Mucosa of gallbladder (tissue), 1 donor: ENCODE measurements around the gene TMEM258. TPM values are rescaled to one million over a fixed set of nuclear protein-coding genes. Genes with fewer than 3 reads are reported as not detected.
A peak's percentile ranks its signal among the peaks of the same experiment; 100 is the strongest.

ENCODE experiments used
- DNase-seq: peaks from one replicate; pipeline ENCODE4 v3.0.0-alpha.2; 2020; ENCODE audit warnings: low spot score
- total RNA-seq: library from RNA; stranded (reverse); gene quantifications from one replicate; pipeline ENCODE4 v1.2.1, GENCODE V29; 2021
- donor health status: DM: no; HTN: no; CAD: no.

The TMEM258 gene
- total RNA-seq, 1 donor from 2014 or later, result 116 TPM

GRCh38 chr11:61760946-61761345 is 31.5 kb downstream of the TMEM258 start:
- DNase-seq, result no peak

GRCh38 chr11:61757213-61757862 is 35.1 kb downstream of the TMEM258 start:
- peak; percentile 45 for DNase-seq

- peak; percentile 87 for DNase-seq
These were observed 35.8 kb downstream of the TMEM258 start for GRCh38 chr11:61756452-61757212.

- DNase-seq, result no peak
These were observed 36.3 kb downstream of the TMEM258 start for GRCh38 chr11:61756147-61756451.

- peak; percentile 59 for DNase-seq
These were observed 37.6 kb downstream of the TMEM258 start for GRCh38 chr11:61754534-61755482.

GRCh38 chr11:61753672-61754071 is 38.7 kb downstream of the TMEM258 start:
- no peak for DNase-seq

GRCh38 chr11:61752925-61753521 is 39.4 kb downstream of the TMEM258 start:
- DNase-seq, result no peak

- DNase-seq, result peak; percentile 52
These were observed 40.1 kb downstream of the TMEM258 start, which contains the start of gene MYRF for GRCh38 chr11:61752117-61752924. Gene MYRF, plus strand, starts transcription at chr11:61752636. Its CDS starts 109 bp downstream, at chr11:61752745.

GRCh38 chr11:61751384-61751783 is 41.0 kb downstream of the TMEM258 start:
- DNase-seq, result no peak

GRCh38 chr11:61750631-61751273 is 41.6 kb downstream of the TMEM258 start:
- DNase-seq, result no peak

GRCh38 chr11:61749591-61750217 is 42.7 kb downstream of the TMEM258 start:
- no peak for DNase-seq

GRCh38 chr11:61747967-61748285 is 44.5 kb downstream of the TMEM258 start:
- no peak for DNase-seq

- peak; percentile 78 for DNase-seq
These were observed 45.0 kb downstream of the TMEM258 start for GRCh38 chr11:61747192-61747966.

- no peak for DNase-seq
These were observed 45.8 kb downstream of the TMEM258 start for GRCh38 chr11:61746442-61747191.

GRCh38 chr11:61745781-61746441 is 46.5 kb downstream of the TMEM258 start:
- no peak for DNase-seq

- no peak for DNase-seq
These were observed 47.7 kb downstream of the TMEM258 start for GRCh38 chr11:61744609-61745156.

GRCh38 chr11:61744181-61744580 is 48.2 kb downstream of the TMEM258 start:
- no peak for DNase-seq
